GM10847 (cell line): ENCODE data around the gene NMNAT2.

ENCODE experiments used
- POLR2A ChIP-seq: IDR thresholded peaks from 2 replicates; pipeline ENCODE4 v1.6.1; 2011; ENCODE audit not compliant: insufficient read length; ENCODE audit errors: extremely low read depth

The NMNAT2 gene

DNA sequence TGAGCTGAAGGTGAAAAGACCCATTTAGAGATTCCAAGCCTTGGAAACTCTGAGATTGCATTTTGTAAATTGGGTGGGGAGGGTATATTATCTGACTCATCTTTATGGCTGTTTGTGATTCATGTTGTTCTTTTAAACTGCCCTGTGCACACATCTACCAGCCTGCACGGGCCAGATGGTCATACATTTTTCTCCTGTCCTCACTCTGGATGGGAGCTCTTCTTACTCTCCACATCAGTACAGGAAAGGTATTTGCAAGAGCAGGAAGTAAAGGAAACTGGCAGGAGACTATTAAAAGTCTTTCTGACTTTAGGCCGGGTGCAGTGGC lies 14.3 kb upstream of the NMNAT2 start:
- TF ChIP-seq POLR2A = no peak

DNA sequence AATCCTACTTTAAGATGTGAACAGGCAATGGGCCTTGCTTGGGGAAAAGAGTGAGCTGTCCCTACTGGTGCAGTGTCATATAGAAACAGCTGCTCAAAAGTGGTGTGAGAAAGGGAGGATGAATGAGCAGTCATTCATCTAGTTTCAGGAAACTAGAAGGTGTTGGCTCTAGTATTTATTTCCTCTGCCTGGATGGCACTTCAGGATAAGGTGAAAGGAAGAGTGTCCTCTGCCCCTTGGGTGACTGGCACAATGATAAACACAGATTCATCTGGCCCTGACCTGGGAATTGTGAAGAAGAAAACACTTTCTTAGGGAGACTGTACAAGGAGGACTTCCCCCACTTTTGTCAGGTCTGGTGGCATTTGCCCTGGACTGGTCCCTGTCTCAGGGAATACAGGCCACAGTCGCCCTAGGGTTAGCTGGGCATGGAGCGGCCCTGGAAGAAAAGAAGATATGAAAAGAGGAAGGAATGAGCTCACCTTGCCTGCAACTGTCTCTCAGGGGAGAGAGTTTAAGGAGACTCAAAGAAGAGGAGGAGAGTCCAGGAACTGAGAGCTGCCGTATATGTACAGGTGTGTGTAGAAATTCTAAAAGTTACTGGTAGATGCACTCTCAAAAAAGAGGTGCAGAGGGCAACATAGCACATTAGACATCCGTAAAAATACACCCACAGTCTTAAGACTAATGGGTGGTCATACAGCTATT lies 13.8 kb upstream of the NMNAT2 start:
- no peak for TF ChIP-seq POLR2A

DNA sequence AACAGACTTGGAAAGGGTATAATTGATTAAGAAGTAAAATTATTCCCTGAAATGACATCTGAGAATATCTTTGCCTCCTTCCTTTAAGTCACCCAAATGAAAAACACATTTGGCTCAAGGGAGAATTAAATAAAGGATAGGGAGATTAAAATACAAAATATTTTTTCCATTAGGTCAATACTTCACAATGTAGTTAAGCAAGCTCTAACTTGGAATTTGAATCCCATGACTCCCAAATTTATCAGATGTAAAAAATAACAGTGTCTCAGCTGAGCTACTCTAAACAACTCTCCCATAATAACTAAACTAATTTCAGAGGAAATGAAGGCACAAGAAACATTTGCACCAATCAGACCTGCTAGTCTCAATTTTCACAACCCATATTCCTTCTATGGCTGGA lies 6.5 kb upstream of the NMNAT2 start:
- no peak for TF ChIP-seq POLR2A

GRCh38 chr1:183423541-183423940 lies 5.4 kb upstream of the NMNAT2 start:
- TF ChIP-seq POLR2A = no peak

- no peak for TF ChIP-seq POLR2A
Observed at GRCh38 chr1:183419399-183419798, 1.2 kb upstream of the NMNAT2 start.

GRCh38 chr1:183418696-183419095 lies 516 bp upstream of the NMNAT2 start:
- no peak for TF ChIP-seq POLR2A

DNA sequence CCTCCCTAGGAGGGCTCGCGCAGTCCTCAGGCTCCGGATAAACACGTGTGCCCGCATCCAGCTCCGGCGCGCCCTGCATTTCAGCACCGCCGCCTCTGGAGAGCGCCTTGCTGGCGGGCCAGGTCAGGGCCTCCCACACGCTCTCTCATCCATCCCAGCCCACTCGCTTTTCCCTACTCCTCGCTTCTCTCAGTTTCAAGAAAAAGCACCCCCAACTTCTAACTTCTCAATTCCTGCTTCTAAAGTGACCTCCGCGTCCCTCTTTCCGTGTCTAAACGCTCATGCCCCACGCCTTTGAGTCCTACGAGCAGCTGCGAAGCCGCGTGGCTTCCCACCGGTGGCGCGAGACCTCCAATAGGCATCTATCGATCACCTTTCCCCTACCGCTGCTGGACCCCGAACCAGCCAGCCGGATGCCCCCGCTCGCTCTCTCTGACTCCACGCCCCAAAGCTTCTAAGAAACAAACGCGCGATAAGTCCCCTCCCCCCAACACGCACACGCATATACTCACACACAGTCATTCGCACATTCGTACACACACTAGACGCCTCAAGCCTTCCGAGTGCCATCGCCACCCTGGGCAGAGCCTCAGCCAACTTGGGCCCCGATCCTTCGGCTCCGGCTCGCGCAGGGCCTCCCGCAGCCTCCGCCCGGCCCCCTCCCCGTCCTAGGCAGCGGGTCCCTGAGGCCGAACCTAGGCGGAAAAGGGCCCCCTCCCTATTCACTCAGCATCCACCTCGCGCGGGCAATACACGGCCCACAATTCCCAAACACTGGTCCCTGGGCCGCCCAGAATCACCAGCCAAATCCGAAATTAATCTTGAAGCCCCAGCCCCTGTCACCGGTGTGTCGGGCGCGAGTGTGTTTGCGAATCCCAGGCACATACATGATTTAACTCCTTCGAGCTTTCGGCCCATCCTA lies 1.1 kb downstream of the NMNAT2 start:
- TF ChIP-seq POLR2A = no peak

DNA sequence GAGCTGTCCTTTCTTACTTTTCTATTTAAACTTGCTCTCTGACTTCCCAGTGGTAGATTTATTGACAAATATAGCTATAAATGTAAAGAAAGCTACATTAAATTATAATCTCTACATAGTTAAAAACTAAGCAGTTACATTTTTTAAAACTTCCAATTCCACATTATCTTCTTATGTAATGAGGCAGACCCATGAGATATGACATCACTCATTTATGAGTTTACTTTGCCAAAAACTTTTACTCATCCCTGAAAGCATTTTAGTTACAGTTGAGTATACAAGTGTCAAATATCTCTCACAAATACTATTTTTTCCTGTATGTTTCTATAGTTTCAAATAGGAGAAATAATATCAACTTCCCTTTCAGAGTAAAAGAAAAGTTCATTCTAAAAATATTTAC lies 3.8 kb downstream of the NMNAT2 start:
- TF ChIP-seq POLR2A = no peak

DNA sequence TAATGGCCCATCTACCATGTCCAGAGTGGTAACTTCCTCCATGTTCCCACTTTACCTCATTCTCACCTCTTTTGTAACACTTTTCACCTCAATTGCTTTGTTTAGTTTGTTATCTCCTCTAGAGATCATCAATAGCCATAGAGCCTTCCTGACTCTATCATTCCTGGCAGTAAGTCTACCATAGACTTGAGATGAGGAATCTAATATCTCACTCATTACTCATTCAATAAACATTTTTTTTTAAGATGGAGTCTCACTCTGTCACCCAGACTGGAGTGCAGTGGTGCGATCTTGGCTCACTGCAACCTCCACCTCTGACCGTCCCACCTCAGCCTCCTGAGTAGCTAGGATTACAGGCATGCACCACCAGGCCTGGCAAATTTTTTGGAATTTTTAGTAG lies 7.1 kb downstream of the NMNAT2 start:
- no peak for TF ChIP-seq POLR2A

DNA sequence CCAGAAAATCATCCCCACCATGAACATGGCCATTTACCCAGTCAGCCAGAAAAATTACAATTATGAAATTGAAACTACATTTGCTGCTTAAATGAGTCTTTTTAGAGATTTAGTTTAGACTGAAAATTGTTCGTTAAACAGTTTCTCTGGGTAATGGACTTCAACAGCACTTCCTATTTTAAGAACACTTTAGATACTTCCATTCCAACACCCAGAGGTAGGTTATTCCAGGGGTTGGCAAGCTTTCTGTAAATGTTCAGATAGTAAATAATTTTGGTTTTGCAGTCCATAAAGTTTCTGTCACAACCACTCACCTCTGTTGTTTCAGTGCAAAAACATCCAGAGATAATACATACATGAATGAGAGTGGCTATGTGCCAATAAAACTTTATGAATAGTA lies 10.2 kb downstream of the NMNAT2 start:
- TF ChIP-seq POLR2A = no peak

DNA sequence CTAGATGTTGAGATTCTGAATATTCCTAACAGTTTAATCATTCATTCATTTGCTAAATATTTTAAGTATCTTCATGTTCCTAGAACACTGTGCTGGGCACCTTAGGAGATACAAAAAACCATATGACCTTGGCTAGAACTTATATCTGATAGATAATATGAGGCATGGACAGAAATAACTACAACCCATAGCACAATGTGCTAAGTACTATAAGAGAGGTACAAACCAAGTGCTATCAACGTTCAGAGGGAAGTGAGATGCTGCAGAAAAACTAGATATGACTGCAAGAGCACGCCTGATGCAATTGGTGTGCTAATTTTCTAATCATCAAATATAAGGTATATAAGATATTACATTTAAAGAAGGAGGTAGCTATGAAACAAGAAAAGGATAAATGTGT lies 10.7 kb downstream of the NMNAT2 start:
- no peak for TF ChIP-seq POLR2A

DNA sequence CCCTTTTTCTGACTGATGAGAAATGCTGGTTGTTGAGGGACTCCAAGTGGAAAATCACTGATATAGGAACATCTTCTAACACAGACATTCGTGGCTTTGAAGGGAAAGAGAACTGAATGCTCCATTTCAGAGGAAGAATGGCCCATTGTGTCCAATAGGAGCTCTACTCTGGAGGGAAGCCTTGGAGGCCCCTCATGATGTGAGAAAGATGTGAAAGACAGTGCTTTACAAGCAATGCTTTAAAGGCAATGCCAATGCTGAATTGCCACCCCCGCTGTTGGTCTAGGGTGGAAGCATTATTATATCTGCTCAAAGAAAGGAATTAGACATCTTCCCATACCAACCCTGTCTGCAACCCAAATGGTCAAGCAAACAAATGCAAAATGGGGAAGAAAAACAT lies 13.7 kb downstream of the NMNAT2 start:
- no peak for TF ChIP-seq POLR2A

GRCh38 chr1:183403498-183403897 lies 14.7 kb downstream of the NMNAT2 start:
- TF ChIP-seq POLR2A = no peak

DNA sequence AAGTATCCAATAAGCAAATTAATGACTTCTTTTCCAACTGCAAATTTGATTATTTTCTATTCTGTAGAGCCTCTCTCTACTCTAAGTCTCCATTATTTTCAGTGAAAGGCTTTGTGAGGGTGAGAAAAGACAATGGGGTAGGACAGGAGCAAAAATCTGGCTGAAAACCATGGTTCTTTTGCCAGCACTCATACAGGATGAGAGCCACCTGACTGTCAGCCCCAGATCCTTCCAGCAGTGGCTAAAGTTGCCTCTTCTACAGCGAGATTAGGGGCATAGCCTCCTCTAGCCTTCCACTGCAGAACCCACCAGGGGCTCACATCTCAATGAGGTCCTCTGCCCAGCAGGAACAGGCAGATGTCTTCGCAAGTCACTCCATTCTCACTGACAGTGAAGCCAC lies 23.7 kb downstream of the NMNAT2 start:
- no peak for TF ChIP-seq POLR2A

GRCh38 chr1:183391863-183392262 lies 26.3 kb downstream of the NMNAT2 start:
- no peak for TF ChIP-seq POLR2A

DNA sequence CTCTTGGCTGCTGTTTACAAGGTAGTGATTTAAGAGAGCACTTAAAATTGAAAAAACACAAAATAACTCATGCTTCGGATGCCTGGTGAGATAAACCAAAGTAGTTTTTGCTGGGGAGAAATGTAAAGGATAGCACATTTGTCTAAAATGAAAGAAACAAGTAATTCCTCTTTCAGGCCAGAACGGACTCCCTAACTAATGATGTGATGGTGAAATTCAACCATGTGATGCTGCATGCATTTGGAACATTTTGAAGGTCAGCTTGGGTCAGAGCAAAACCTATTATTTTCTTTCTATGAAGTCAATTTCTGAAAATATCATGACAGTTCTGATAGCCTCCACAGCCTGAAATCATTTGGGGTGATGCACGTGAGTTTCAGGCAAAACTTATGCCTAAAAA lies 27.6 kb downstream of the NMNAT2 start:
- no peak for TF ChIP-seq POLR2A

GRCh38 chr1:183388735-183389134 lies 29.4 kb downstream of the NMNAT2 start:
- TF ChIP-seq POLR2A = no peak
